ENCODE measurements around the gene HTRA3. TPM values are rescaled to one million over a fixed set of nuclear protein-coding genes. Genes with fewer than 3 reads are reported as not detected.

HTRA3 gene
- total RNA-seq, 1 donor from 2014 or later, result 35.2 TPM

DNA sequence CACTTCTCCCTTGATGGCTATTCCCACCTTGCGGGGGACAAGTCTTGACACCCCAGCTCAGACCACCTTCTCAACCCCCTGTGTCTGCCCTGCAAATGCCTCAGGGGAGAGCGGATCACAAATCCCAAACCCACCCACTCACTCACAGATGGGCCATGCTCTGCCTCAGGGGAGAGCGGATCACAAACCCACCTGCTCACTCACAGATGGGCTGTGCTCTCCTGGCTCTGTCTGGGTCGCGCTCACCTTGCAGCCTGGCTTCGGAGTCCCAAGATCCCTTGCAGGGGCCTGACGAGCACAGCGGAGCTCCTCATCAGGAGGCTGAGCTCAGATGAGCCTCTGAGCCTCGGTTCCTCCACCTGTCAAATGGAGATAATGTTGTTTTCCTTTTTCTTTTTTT is 38.6 kb downstream of the HTRA3 start:
- Mint-ChIP-seq H3K4me3 (ENCODE audit: unreplicated experiment) (no peak overlapping the region), H3K9me3 (ENCODE audit: unreplicated experiment) (peaks cover 3% of the 10 kb centered on the region), H3K4me1 (ENCODE audit: low read depth, unreplicated experiment) (peaks cover 6% of the 10 kb centered on the region), H3K36me3 (ENCODE audit: low read depth, unreplicated experiment) (peaks cover 7% of the 10 kb centered on the region), H3K27ac (ENCODE audit: unreplicated experiment) (no peak overlapping the region), H3K27me3 (ENCODE audit: low read depth, unreplicated experiment) (peaks cover 16% of the 10 kb centered on the region)
- TF ChIP-seq, protein P1, sequence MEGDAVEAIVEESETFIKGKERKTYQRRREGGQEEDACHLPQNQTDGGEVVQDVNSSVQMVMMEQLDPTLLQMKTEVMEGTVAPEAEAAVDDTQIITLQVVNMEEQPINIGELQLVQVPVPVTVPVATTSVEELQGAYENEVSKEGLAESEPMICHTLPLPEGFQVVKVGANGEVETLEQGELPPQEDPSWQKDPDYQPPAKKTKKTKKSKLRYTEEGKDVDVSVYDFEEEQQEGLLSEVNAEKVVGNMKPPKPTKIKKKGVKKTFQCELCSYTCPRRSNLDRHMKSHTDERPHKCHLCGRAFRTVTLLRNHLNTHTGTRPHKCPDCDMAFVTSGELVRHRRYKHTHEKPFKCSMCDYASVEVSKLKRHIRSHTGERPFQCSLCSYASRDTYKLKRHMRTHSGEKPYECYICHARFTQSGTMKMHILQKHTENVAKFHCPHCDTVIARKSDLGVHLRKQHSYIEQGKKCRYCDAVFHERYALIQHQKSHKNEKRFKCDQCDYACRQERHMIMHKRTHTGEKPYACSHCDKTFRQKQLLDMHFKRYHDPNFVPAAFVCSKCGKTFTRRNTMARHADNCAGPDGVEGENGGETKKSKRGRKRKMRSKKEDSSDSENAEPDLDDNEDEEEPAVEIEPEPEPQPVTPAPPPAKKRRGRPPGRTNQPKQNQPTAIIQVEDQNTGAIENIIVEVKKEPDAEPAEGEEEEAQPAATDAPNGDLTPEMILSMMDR (IDR thresholded peaks at IDR 0.05; ENCODE audit: insufficient read depth, low read depth, low read length), result no peak
- no peak for TF ChIP-seq EZH2 (IDR thresholded peaks at IDR 0.05; ENCODE audit: insufficient read depth, low read length)
- DNase-seq (ENCODE audit: low read depth), result no peak
- Histone ChIP-seq H3K79me2 (ENCODE audit: insufficient read depth, low read length) (no peaks in the 10 kb centered on the region), H3K9me3 (ENCODE audit: insufficient read depth, low read depth, low read length) (peaks cover 4% of the 10 kb centered on the region), H3K4me1 (ENCODE audit: insufficient read depth, low read length) (peaks cover 9% of the 10 kb centered on the region), H3K27ac (ENCODE audit: low read depth, low read length) (no peak overlapping the region), H4K20me1 (ENCODE audit: insufficient read depth, low read length) (no peaks in the 10 kb centered on the region), H3K9ac (ENCODE audit: low read length) (no peak overlapping the region), H3K4me2 (ENCODE audit: low read length) (no peak overlapping the region), H3K27me3 (ENCODE audit: insufficient read depth, low read length) (peaks cover 3% of the 10 kb centered on the region), H2AFZ (ENCODE audit: low read depth, low read length) (no peak overlapping the region), H3K4me3 (ENCODE audit: insufficient read depth, low read depth, low read length) (no peak overlapping the region), H3K36me3 (ENCODE audit: insufficient read depth, low read length) (no peaks in the 10 kb centered on the region)
- no peak for FAIRE-seq

DNA sequence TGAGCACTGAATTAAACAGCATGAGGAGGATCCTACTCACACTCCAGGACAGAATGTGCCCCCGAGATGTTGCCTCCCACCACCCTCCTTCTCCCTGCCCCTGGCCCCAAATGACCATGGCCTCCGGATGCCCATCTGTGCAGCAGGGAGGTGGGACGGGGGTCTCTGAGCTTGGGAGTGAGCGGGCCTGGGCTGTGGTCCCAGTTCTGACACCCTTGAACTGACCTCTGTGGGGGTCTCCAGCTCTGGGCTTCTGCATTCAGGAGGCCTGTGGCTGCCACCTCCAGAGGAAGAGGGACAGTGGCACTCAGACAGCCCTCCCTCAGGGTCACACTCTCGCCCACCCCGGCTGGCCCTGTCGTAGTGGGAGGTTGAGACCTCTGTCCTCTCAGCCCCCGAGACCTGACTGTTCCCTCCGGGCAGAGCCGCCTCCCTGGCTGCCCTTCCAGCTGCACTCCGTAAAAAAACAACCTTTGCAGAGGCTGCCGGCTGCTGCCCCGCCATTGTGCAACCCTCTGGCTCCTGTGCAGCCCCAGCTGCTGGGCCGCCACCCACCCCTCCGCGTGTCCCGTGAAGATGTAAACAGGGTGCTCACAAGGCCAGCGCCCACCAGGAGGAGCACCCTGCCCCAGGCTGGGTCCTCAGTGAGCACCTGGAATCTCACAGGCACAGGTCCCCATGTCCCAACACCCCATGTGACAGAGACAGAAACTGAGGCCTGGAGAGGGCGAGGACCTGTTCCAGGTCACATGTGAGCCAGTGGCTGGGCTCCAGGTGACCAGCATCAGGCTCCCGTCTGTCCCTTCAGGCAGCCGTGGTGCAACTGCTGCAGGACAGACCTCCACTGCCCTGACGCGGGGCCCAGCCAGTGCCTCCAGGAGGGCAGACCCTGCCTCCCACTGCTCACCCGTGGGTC is 39.6 kb downstream of the HTRA3 start:
- Histone ChIP-seq H3K36me3 (ENCODE audit: insufficient read depth, low read length) (no peaks in the 10 kb centered on the region), H4K20me1 (ENCODE audit: insufficient read depth, low read length) (no peaks in the 10 kb centered on the region), H2AFZ (ENCODE audit: low read depth, low read length) (no peak overlapping the region), H3K4me3 (ENCODE audit: insufficient read depth, low read depth, low read length) (no peak overlapping the region), H3K27me3 (ENCODE audit: insufficient read depth, low read length) (peaks cover 5% of the 10 kb centered on the region), H3K27ac (ENCODE audit: low read depth, low read length) (no peak overlapping the region), H3K9ac (ENCODE audit: low read length) (no peak overlapping the region), H3K79me2 (ENCODE audit: insufficient read depth, low read length) (no peaks in the 10 kb centered on the region), H3K9me3 (ENCODE audit: insufficient read depth, low read depth, low read length) (peaks cover 4% of the 10 kb centered on the region), H3K4me1 (ENCODE audit: insufficient read depth, low read length) (peaks cover 4% of the 10 kb centered on the region), H3K4me2 (ENCODE audit: low read length) (no peak overlapping the region)
- Mint-ChIP-seq H3K36me3 (ENCODE audit: low read depth, unreplicated experiment) (peaks cover 4% of the 10 kb centered on the region), H3K9me3 (ENCODE audit: unreplicated experiment) (no peaks in the 10 kb centered on the region), H3K27me3 (ENCODE audit: low read depth, unreplicated experiment) (peaks cover 16% of the 10 kb centered on the region), H3K4me1 (ENCODE audit: low read depth, unreplicated experiment) (peaks cover 2% of the 10 kb centered on the region), H3K4me3 (ENCODE audit: unreplicated experiment) (no peak overlapping the region), H3K27ac (ENCODE audit: unreplicated experiment) (no peak overlapping the region)
- TF ChIP-seq, protein P1 (IDR thresholded peaks at IDR 0.05; ENCODE audit: insufficient read depth, low read depth, low read length), result no peak
- TF ChIP-seq EZH2 (IDR thresholded peaks at IDR 0.05; ENCODE audit: insufficient read depth, low read length), result no peak
- FAIRE-seq (no peak), DNase-seq (ENCODE audit: low read depth) (no peak)

DNA sequence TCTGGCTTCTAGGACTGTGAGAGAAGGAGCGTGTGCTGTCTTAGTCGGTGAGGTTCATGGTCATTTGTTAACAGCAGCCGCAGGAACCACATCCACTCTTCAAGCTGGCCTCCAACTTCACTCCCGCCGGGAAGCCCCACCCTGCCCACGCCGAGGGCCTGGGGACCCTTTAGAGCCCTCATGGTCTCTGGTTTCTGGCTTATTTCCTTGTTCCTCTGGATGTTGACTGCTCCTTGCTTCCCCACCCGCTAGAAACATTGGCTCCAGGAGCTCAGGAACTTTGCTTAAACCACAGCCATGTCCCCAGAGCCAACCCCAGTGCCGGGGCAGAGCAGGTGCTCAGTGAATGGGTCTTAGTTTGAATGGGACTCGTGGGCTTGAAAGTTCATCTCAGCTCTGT is 40.8 kb downstream of the HTRA3 start:
- Mint-ChIP-seq H3K36me3 (ENCODE audit: low read depth, unreplicated experiment) (peaks cover 4% of the 10 kb centered on the region), H3K27me3 (ENCODE audit: low read depth, unreplicated experiment) (peaks cover 18% of the 10 kb centered on the region), H3K27ac (ENCODE audit: unreplicated experiment) (no peak overlapping the region), H3K9me3 (ENCODE audit: unreplicated experiment) (no peaks in the 10 kb centered on the region), H3K4me3 (ENCODE audit: unreplicated experiment) (no peak overlapping the region), H3K4me1 (ENCODE audit: low read depth, unreplicated experiment) (peaks cover 6% of the 10 kb centered on the region)
- no peak for FAIRE-seq
- no peaks in the 10 kb centered on the region for H4K20me1 ChIP-seq (ENCODE audit: insufficient read depth, low read length)
- peaks cover 5% of the 10 kb centered on the region for H3K27me3 ChIP-seq (ENCODE audit: insufficient read depth, low read length)
- H3K4me3 ChIP-seq (ENCODE audit: insufficient read depth, low read depth, low read length), result no peak overlapping the region
- H2AFZ ChIP-seq (ENCODE audit: low read depth, low read length), result no peak overlapping the region
- no peak overlapping the region for H3K4me2 ChIP-seq (ENCODE audit: low read length)
- no peaks in the 10 kb centered on the region for H3K79me2 ChIP-seq (ENCODE audit: insufficient read depth, low read length)
- TF ChIP-seq, protein P1 (IDR thresholded peaks at IDR 0.05; ENCODE audit: insufficient read depth, low read depth, low read length), result no peak
- TF ChIP-seq EZH2 (IDR thresholded peaks at IDR 0.05; ENCODE audit: insufficient read depth, low read length), result no peak
- H3K9me3 ChIP-seq (ENCODE audit: insufficient read depth, low read depth, low read length), result peaks cover 4% of the 10 kb centered on the region
- H3K36me3 ChIP-seq (ENCODE audit: insufficient read depth, low read length), result no peaks in the 10 kb centered on the region
- H3K4me1 ChIP-seq (ENCODE audit: insufficient read depth, low read length), result peaks cover 5% of the 10 kb centered on the region
- H3K27ac ChIP-seq (ENCODE audit: low read depth, low read length), result no peak overlapping the region
- no peak for DNase-seq (ENCODE audit: low read depth)
- no peak overlapping the region for H3K9ac ChIP-seq (ENCODE audit: low read length)

Data from astrocyte (in vitro differentiated cells and primary cell).